NCI-H748 (cell line): Measurements from ENCODE around the gene PERM1.
"Not testable (repeated sequence)": the region's sequence is repeated elsewhere in the genome, so short reads cannot be mapped to it uniquely, and the experiment has no call there.

ENCODE experiments used
- DNase-seq: peaks from one replicate; lab custom pipeline; 2025; ENCODE audit not compliant: unreplicated experiment; lab: John Stamatoyannopoulos, UW

The PERM1 gene

DNA sequence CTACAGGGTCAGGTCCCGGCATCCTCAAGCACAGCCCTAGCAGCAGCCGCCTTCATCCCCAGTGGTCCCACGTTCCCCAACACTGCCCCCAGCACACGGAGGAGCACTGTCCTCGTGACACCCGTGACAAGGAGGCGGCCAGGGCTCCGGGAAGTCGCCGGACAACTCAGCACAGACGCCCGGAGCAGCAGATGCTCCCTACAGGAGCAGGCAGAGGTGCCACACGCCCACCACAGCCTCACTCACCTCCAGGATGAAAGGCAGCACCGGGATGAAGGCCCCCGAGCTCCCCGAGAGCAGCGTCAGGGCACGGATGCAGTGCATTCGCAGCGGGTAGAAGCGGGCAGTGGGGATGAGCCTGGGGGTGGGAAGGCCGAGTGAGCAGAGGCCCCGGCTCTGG lies 31.0 kb downstream of the PERM1 start:
- no peak for DNase-seq

DNA sequence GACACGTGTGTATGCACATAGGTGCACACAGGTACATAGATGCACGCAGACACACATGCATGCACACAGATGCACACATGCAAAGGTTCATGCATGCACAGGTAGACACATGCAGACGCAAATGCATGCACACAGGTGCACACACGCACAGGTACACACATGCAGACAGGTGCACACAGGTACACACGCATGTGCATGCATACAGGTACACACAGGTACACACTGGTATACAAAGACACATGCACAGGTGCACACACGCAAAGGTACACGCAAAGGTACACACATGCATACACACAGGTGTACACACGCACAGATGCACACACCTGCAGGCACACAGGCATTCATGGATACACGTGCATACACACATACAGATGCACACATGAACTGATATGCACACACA lies 31.6 kb downstream of the PERM1 start:
- no peak for DNase-seq

- DNase-seq, result no peak
Measured at GRCh38 chr1:947958-948357, 33.9 kb downstream of the PERM1 start.

DNA sequence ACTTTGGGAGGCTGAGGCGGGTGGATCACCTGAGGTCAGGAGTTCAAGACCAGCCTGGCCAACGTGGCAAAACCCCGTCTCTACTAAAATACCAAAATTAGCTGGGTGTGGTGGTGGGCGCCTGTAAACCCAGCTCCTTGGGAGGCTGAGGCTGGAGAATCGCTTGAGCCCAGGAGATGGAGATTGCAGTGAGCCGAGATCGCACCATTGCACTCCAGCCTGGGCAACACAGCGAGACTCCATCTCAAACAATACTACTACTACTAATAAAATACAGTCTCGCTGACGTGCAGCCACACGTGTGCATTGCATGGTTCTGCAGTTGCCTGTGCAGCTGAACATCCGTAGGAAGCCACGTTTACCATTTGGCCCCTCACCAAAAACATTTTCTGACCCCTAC lies 35.1 kb downstream of the PERM1 start:
- not testable (repeated sequence) for DNase-seq

- DNase-seq, result no peak
Measured at GRCh38 chr1:945688-946556, 36.0 kb downstream of the PERM1 start.

DNA sequence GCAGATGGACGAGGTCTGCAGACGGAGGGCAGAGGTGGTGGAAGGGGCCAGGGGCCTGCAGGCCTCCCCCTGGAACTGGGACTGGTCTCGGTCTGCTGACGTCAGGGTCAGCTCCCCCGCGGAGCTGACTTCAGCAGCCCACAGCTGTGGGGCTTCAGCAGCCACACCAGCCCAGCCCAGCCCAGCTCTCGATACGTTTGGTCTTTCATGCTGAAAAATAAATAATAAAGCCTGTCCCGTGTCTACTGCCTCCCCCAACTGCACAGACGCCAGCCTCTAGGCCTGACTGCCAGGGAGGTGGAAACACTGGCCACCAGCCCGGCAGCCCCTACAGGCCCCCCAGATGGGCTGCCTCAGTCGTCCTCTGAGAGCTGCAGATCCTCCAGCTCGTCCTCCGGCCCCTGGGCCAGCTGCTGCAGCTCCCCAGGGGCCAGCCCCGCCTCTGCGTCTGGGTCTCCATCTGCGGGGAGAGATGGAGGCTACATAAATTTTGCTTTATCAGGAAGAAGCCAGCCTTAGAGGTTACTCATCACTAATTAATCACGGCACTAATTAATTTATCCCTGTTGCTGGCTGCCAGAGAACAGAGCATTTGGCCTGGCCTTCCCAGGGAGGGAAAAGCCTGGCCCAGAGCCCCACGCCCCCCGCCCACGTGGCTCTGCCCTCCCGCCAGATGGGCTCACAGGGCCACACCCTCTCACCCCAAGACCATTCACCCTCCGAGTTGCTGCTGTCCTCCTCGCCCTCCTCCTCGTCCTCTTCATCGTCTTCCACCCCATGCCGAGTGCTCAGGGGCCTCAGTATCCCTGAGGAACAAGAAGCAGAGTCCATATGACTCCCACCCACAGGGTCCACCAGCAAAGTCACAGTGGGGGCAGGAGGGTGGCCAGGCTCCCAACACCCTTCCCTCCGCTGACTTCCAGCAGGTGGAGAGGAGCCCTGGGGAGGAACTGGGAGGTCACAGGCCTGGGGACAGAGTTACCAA lies 37.3 kb downstream of the PERM1 start:
- DNase-seq, result no peak

GRCh38 chr1:943545-944340 lies 38.1 kb downstream of the PERM1 start:
- no peak for DNase-seq

DNA sequence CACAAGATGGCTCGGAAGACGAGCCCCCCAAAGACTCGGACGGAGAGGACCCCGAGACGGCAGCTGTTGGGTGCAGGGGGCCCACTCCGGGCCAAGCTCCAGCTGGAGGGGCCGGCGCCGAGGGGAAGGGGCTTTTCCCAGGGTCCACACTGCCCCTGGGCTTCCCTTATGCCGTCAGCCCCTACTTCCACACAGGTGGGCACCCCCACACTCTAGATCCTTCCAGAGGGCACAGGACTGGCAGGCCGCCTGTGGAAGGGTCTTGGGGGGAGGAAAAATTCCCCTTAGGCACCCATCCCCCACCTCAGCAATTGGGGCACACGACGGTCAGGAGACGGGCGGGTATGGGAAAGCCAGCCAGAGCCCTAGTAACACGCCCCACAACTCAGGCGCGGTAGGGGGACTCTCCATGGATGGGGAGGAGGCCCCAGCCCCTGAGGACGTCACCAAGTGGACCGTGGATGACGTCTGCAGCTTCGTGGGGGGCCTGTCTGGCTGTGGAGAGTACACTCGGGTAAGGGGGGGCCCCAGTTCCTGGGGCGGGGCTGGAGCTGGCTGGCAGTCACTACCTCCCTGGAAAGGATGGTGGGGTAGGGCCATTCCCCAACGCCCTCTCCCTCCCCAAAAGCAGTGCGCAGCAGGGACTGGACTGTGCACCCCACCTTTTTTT lies 38.9 kb downstream of the PERM1 start:
- peak; percentile 19 for DNase-seq

DNA sequence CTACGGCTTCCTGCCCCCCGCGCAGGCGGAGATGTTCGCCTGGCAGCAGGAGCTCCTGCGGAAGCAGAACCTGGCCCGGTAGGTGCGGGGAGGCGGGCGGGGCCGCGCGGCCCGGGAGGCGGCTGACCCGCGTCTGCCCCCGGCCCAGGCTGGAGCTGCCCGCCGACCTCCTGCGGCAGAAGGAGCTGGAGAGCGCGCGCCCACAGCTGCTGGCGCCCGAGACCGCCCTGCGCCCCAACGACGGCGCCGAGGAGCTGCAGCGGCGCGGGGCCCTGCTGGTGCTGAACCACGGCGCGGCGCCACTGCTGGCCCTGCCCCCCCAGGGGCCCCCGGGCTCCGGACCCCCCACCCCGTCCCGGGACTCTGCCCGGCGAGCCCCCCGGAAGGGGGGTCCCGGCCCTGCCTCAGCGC lies 39.5 kb downstream of the PERM1 start:
- DNase-seq, result peak; percentile 44

- peak; percentile 89 for DNase-seq
Measured at GRCh38 chr1:941588-942383, 40.1 kb downstream of the PERM1 start.

- DNase-seq, result no peak
Measured at GRCh38 chr1:941015-941587, 40.8 kb downstream of the PERM1 start.

GRCh38 chr1:940107-941014 lies 41.5 kb downstream of the PERM1 start:
- DNase-seq, result peak; percentile 69

GRCh38 chr1:939511-940106 lies 42.3 kb downstream of the PERM1 start:
- DNase-seq, result no peak

DNA sequence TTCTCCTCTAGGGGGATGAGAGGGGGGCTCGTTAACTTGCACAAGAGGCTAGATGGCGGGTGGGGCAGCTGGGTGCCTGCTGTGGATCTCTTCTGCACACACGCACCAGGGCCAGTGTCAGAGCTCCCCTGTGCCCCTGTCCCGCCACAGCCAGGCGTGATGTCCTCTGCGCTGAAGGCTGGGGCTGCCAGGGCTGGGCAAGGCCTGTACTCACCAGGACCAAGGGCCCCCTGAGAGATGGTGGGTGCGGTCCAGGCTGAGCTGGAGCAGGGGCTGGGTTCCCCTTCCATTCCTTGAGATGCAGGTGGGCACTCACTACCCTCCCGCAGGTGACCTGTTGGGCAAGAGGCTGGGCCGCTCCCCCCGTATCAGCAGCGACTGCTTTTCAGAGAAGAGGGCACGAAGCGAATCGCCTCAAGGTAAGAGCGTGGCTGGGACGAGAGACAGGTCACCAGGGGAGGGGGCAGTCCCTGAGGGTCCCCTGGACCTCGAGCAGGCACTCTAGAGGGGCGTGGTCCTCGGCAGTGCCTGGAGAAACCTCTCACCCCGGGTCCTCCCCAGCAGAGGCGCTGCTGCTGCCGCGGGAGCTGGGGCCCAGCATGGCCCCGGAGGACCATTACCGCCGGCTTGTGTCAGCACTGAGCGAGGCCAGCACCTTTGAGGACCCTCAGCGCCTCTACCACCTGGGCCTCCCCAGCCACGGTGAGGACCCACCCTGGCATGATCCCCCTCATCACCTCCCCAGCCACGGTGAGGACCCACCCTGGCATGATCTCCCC lies 43.0 kb downstream of the PERM1 start:
- DNase-seq, result no peak

- no peak for DNase-seq
Measured at GRCh38 chr1:938088-938683, 43.7 kb downstream of the PERM1 start.

DNA sequence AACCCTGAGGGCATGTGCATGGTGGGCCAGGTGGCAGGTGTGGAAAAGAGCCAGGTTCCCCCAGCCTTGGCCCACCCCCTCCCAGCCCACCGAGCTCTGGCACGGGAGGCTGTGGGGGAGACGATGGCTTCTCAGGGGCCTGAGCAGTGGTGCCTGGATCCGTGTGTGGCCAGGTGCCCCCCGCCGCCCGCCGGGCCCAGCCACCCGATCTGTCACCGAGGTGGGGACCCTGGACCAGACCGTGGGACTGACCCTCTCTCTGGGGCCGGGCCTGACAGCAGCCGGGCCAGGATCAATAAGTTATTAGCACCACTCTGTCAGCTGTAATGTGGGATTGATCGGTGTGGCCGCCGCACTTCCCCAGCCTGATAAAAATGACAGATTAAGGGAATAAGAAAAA lies 44.4 kb downstream of the PERM1 start:
- DNase-seq, result no peak
